Measurements from ENCODE around the gene WDR74.

DNA sequence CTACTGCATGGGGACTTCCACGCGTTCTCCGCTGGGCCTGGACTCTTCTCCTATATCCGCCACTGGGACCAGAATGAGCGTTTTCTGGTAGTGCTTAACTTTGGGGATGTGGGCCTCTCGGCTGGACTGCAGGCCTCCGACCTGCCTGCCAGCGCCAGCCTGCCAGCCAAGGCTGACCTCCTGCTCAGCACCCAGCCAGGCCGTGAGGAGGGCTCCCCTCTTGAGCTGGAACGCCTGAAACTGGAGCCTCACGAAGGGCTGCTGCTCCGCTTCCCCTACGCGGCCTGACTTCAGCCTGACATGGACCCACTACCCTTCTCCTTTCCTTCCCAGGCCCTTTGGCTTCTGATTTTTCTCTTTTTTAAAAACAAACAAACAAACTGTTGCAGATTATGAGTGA lies 49.0 kb upstream of the WDR74 start:
- TF ChIP-seq, protein P1, sequence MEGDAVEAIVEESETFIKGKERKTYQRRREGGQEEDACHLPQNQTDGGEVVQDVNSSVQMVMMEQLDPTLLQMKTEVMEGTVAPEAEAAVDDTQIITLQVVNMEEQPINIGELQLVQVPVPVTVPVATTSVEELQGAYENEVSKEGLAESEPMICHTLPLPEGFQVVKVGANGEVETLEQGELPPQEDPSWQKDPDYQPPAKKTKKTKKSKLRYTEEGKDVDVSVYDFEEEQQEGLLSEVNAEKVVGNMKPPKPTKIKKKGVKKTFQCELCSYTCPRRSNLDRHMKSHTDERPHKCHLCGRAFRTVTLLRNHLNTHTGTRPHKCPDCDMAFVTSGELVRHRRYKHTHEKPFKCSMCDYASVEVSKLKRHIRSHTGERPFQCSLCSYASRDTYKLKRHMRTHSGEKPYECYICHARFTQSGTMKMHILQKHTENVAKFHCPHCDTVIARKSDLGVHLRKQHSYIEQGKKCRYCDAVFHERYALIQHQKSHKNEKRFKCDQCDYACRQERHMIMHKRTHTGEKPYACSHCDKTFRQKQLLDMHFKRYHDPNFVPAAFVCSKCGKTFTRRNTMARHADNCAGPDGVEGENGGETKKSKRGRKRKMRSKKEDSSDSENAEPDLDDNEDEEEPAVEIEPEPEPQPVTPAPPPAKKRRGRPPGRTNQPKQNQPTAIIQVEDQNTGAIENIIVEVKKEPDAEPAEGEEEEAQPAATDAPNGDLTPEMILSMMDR (IDR thresholded peaks at IDR 0.05): no peak
- no peak for TF ChIP-seq POLR2A (IDR thresholded peaks at IDR 0.05)
